LHCN-M2 (cell line): ENCODE data around the gene SPEM1. TPM values are rescaled to one million over a fixed set of nuclear protein-coding genes. Genes with fewer than 3 reads are reported as not detected.
A peak's percentile ranks its signal among the peaks of the same experiment; 100 is the strongest.

Experiments used
- DNase-seq: peaks from one replicate; pipeline ENCODE4 v3.0.0-alpha.2; 2012; ENCODE audit warnings: low read depth
- total RNA-seq: library from RNA; depleted of rRNA; stranded (reverse); fragments of >200 nt; gene quantifications from 2 replicates; pipeline ENCODE4 v1.2.3, GENCODE V29; 2014

SPEM1 gene
- total RNA-seq, 1 experiment from 2014 or later, result not detected

- peak; percentile 42 for DNase-seq
These were observed 20.1 kb downstream of the SPEM1 start for GRCh38 chr17:7440113-7440833.

GRCh38 chr17:7440834-7441195 is 20.7 kb downstream of the SPEM1 start:
- peak; percentile 62 for DNase-seq

- no peak for DNase-seq
These were observed 21.1 kb downstream of the SPEM1 start for GRCh38 chr17:7441266-7441665.

GRCh38 chr17:7442142-7442541 is 22.0 kb downstream of the SPEM1 start:
- DNase-seq, result no peak

DNA sequence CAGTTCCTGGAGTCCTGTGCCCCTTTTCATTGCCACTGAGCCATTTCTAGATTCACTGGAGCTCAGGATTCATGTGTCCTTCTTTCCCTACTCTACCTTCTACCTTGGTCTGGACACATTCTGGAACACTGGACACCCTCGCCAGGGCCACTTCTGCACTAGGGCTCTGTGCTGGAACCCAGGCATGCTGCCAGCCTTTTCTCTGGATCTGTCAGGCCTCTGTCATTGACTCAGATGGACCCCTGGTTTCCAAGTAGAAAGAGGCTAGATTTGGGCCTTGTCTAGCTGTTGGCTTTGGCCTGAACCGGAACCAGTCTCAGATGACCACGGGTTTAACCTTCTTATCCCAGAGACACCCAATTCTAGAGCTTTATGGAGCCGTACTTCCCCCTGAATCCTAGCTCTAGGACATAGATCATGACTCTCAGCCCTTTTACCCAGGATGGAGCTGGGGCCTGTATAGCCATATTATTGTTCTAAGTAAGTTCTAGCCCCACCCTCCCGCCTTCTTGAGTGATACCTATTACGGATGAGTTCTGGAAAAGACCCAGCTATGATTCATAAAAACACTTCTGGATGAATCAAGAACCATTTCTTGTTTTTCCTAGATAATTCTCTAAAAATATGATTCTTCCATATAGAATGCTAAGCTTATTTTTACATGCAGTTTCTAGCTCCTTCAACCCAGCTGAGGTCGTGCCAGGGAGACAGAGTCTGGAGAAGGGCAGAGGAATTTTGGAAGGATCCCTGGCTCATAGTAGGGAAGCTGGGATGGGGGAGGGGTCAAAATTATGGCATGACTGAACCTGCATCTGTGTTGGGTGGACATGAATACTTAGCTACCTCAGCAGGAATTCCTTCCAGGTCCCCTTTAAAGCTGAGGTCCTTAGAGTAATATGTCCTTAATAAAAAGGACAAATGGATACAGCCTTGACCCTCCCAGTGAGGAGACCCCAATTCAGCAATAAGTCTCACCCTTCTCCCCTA is 23.7 kb downstream of the SPEM1 start:
- DNase-seq, result peak; percentile 73

- DNase-seq, result peak; percentile 86
These were observed 24.8 kb downstream of the SPEM1 start, which contains the start of gene CHRNB1 for GRCh38 chr17:7444682-7445618. Gene CHRNB1 (plus strand): TSS chr17:7445061. CDS start chr17:7445128, 67 bp downstream.

- DNase-seq, result no peak
These were observed 25.5 kb downstream of the SPEM1 start for GRCh38 chr17:7445619-7445968.

DNA sequence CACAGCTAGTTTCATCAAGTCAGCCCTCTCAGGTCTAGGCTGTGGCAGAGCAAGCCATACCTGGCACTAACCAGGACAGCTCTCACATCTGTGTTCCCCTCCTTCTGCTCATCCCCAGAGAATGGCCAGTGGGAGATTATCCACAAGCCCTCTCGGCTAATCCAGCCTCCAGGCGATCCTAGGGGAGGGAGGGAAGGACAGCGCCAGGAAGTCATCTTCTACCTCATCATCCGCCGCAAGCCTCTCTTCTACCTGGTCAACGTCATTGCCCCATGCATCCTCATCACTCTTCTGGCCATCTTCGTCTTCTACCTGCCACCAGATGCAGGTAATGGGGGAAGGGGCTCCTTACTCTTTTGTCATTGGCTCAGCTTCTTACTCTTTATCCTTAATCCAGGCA is 28.3 kb downstream of the SPEM1 start:
- no peak for DNase-seq

GRCh38 chr17:7459961-7460545 is 39.9 kb downstream of the SPEM1 start:
- peak; percentile 30 for DNase-seq

GRCh38 chr17:7460850-7461660 is 40.9 kb downstream of the SPEM1 start:
- DNase-seq, result no peak

GRCh38 chr17:7462474-7463371 is 42.6 kb downstream of the SPEM1 start:
- no peak for DNase-seq

DNA sequence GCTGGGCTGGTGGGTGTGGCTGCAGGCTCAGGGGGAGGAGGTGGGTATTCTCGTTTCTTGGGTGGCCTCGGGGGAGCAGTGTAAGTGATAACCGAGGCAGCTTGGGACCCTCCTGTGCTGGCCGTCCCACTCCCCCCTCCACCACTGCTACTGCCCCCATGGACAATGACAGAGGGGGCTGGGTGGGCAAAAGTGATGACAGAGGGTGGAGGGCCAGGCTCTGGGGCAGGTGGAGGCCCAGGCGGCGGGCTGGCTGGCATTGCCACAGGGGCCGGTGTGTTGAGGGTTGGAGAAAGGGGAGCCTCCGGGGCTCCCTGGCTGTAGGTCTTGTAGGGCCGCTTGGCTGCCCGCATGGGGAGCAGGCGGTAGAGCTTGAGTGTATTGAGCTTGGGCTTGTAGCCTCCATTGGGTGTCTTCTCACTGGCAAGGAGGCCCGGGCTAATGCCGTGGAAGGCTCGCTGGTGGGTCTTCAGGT is 43.3 kb downstream of the SPEM1 start:
- DNase-seq, result no peak

- DNase-seq, result no peak
These were observed 44.0 kb downstream of the SPEM1 start for GRCh38 chr17:7464081-7464480.

DNA sequence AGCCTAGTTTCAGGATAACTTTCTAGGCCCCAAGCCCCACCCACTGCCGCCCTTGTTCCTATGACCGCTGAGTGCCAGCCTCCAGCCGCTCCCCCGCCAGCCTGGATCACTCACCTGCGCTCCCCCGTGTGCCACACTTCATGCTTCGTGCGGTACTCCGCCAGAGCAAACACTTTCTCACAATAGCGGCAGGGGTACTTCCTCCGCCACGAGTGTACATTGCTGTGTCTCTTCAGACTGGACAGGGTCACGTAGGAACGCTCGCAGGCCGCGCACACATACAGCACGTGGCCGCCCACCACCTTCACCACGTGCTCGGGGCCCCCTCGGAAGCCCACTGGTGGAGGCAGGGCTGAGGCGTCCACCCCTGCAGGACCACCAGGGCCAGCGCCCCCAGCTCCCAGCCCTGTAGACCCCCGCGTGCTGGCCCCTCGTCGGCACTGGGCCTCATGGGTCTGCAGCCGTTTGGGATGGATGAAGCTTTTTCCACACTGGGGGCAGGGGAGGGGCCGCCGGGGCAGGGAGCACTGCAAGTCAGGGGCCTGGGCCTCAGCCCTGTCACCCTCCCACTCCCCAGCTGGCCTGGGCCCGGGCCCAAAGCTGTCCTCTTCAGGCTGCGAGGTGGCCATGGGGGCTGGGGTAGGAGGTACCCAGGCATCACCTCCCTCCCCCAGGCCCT is 45.6 kb downstream of the SPEM1 start:
- no peak for DNase-seq

DNA sequence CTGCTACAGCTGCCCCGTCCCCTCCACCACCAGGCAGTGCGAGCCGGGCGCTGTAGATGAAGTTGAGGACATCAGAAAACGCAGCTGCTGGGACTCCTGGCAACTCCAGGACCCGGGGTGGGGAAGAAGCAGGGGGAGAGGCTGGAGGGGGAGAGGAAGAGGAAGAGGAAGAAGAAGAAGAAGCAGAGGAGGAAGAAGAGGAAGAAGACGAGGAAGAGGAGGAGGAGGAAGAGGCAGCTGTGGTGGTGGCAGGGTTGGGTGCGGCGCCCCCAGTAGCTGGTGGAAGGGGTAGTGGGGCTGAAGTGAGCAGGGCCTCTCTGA is 46.2 kb downstream of the SPEM1 start:
- DNase-seq, result no peak

DNA sequence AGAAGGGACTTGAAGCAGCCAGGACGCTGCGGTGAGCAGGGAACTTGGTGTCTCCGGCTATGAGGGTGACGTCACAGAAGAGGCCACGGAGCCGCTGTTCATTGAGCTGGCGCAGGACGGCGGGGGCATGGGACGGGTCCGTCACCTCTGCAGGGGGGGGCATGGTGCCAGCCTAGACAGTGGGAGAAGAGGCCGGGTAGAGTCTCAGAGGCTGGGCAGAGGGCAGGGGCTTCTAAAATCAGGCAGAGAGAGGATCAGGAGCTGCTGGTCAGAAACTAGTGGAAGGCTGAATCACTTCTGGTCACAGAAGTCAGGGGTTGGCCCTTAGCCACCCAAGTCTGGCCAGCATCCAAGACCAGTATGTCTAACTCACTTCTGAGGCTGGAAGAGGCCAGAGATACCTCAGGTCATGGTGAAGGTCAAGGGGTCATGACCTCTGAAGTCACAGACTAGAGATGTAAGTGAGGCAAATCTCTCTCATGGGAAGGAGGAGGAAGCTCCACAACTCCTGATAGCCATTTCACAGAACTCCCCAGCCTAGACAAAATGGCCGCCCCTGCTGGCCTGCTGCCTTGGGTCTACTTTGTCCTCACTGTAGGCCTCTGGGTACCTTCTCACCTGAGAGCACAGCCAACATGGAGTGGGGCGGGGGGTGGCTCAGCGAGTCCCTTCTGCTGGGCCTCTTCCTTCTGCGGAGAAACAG is 46.7 kb downstream of the SPEM1 start:
- DNase-seq, result peak; percentile 85

DNA sequence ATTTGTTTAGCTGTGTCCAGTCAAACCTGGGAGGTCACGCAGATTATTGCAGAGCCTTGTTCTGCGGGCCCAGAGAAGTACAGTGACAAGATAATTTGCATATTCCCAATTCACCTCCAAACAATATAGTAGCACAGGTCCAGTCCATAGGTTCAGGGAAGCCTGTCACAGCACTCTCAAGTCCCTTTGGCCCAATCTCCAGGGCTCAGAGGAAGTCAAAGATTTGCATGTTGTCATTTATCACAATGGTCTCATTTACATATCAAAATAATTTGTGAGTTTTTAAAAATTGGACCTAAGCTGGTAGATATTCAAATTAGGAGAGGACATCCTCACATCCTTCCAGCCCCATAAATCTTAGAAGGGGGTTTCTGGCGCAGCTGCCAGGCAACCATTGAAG is 47.4 kb downstream of the SPEM1 start:
- DNase-seq, result no peak

DNA sequence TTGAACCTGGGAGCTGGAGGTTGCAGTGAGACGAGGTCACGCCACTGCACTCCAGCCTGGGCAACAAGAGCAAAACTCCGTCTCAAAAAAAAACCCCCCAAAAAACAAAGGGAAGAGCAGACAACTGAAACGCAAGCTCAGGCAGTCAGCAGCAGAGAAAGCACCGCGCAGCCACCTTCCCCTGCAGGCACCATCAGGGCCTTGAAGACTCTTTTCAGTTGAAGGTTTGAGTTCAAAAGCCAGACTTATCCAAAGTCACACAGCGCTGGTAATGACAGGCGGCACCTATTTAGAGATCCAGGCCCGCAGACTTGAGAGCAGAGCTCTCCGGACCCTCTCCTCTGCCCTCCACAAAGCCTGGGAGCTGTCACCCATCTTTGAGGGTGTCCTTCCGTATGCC is 48.2 kb downstream of the SPEM1 start:
- DNase-seq, result no peak
